Endodermal cell (in vitro differentiated cells): ENCODE data around the gene RAB44. TPM values are rescaled to one million over a fixed set of nuclear protein-coding genes. Genes with fewer than 3 reads are reported as not detected.

Experiments
- DNase-seq: peaks from one replicate; pipeline ENCODE4 v3.0.0-alpha.2; 2017
- H3K27ac ChIP-seq: 2 replicates; pipeline ENCODE4 v1.5.1; 2013; ENCODE audit warnings: mild to moderate bottlenecking, low read depth, low read length, moderate library complexity
- H3K27me3 ChIP-seq: 2 replicates; pipeline ENCODE4 v1.6.1; 2013; ENCODE audit warnings: mild to moderate bottlenecking, low read length, moderate library complexity; ENCODE audit not compliant: insufficient read depth, control insufficient read depth, poor library complexity, severe bottlenecking
- H3K36me3 ChIP-seq: 2 replicates; pipeline ENCODE4 v1.7.0; 2013; ENCODE audit warnings: mild to moderate bottlenecking, low read length, moderate library complexity; ENCODE audit not compliant: control insufficient read depth, insufficient read depth
- H3K4me1 ChIP-seq: one replicate; pipeline ENCODE4 v1.7.0; 2013; ENCODE audit warnings: low read length; ENCODE audit not compliant: control insufficient read depth, insufficient read depth
- H3K4me3 ChIP-seq: 2 replicates; pipeline ENCODE4 v1.5.1; 2013; ENCODE audit warnings: mild to moderate bottlenecking, low read length, moderate library complexity
- H3K9ac ChIP-seq: 2 replicates; pipeline ENCODE4 v1.6.1; 2013; ENCODE audit warnings: mild to moderate bottlenecking, low read length, moderate library complexity; ENCODE audit not compliant: poor library complexity, severe bottlenecking; ENCODE audit errors: extremely low read depth
- H3K9me3 ChIP-seq: 2 replicates; pipeline ENCODE4 v1.6.1; 2013; ENCODE audit warnings: mild to moderate bottlenecking, low read length, moderate library complexity; ENCODE audit not compliant: control insufficient read depth
- H3K27ac Mint-ChIP-seq: 2 replicates; pipeline ENCODE4 v1.8.0; 2020; ENCODE audit warnings: mixed read lengths
- H3K27me3 Mint-ChIP-seq: 2 replicates; pipeline ENCODE4 v1.8.0; 2021; ENCODE audit warnings: mild to moderate bottlenecking, mixed read lengths; ENCODE audit not compliant: insufficient read depth
- H3K36me3 Mint-ChIP-seq: 2 replicates; pipeline ENCODE4 v1.8.0; 2020; ENCODE audit warnings: low read depth, mixed read lengths
- H3K4me1 Mint-ChIP-seq: 2 replicates; pipeline ENCODE4 v1.8.0; 2020; ENCODE audit warnings: mixed read lengths
- H3K4me3 Mint-ChIP-seq: 2 replicates; pipeline ENCODE4 v1.8.0; 2020; ENCODE audit warnings: mild to moderate bottlenecking, moderate library complexity, mixed read lengths
- H3K9me3 Mint-ChIP-seq: 2 replicates; pipeline ENCODE4 v1.8.0; 2020; ENCODE audit warnings: mild to moderate bottlenecking, mixed read lengths
- WGBS, 2 experiments: methylation state at CpG; one replicate each; pipeline versions ENCODE4 v1.1.5 to v1.1.7; 2013; ENCODE audit warnings: missing lambda C conversion rate in 2 of 2, mixed read lengths in 1 of 2; ENCODE audit not compliant: insufficient coverage in 1 of 2, insufficient read length in 1 of 2; 5-methylcytosine and 5-hydroxymethylcytosine counted together
- total RNA-seq, 2 donors: library from RNA; stranded (reverse); fragmentation: NEBNext Ultra II Directional in 1 of 2; extraction: Animal tissue kit (Norgen Biotek cat#: 25700) in 1 of 2; gene quantifications; 2 replicates in 1 of 2; 3 replicates in 1 of 2; pipeline ENCODE4 v1.2.1, GENCODE V29; 2021
- TF ChIP-seq, protein P1 (sequence below): fragments of 200-600 bp; sonication (generic); conservative IDR thresholded peaks from 2 replicates; pipeline ENCODE4 v1.5.0; 2021; ENCODE audit warnings: antibody characterized with exemption, mild to moderate bottlenecking

Gene RAB44
- total RNA-seq, 2 donors from 2014 or later, result not detected

DNA sequence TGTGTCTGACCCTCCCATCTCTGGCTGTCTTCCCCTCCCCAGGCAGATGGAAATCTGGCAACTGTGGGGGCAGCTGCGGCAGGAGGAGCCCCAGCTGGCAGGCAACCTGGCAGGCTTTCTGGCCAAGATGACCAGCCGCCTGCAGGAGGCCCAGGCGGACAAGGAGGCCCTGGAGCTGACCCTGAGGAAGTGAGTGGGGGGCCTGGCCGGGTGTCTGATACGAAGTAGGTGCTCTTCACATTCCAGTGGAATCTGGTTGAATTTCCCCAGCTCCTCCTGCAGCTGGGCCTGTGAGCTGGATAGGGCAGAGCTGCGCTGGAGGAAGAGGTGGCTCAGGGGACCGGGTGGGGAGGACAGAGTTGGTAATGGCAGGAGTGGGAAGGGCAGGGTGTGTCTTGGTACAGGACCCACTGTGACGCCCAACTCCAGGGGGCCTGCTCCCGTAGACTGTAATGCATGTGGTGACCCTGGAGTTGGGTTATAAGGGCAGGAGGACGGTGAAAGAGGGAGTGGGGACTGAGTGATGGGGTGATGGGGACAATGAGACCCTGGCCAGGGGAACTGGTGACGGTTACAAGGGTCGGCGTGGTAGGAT lies 19.7 kb downstream of the RAB44 start:
- TF ChIP-seq, protein P1, sequence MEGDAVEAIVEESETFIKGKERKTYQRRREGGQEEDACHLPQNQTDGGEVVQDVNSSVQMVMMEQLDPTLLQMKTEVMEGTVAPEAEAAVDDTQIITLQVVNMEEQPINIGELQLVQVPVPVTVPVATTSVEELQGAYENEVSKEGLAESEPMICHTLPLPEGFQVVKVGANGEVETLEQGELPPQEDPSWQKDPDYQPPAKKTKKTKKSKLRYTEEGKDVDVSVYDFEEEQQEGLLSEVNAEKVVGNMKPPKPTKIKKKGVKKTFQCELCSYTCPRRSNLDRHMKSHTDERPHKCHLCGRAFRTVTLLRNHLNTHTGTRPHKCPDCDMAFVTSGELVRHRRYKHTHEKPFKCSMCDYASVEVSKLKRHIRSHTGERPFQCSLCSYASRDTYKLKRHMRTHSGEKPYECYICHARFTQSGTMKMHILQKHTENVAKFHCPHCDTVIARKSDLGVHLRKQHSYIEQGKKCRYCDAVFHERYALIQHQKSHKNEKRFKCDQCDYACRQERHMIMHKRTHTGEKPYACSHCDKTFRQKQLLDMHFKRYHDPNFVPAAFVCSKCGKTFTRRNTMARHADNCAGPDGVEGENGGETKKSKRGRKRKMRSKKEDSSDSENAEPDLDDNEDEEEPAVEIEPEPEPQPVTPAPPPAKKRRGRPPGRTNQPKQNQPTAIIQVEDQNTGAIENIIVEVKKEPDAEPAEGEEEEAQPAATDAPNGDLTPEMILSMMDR, result no peak
- no peaks in the 10 kb centered on the region for H3K9me3 Mint-ChIP-seq
- Histone ChIP-seq H3K9ac (no peak overlapping the region), H3K36me3 (no peaks in the 10 kb centered on the region), H3K4me1 (no peaks in the 10 kb centered on the region), H3K27ac (no peak overlapping the region), H3K9me3 (no peaks in the 10 kb centered on the region), H3K27me3 (no peaks in the 10 kb centered on the region), H3K4me3 (no peak overlapping the region)
- H3K27ac Mint-ChIP-seq, result no peak overlapping the region
- H3K36me3 Mint-ChIP-seq, result no peaks in the 10 kb centered on the region
- no peaks in the 10 kb centered on the region for H3K27me3 Mint-ChIP-seq
- H3K4me1 Mint-ChIP-seq, result no peaks in the 10 kb centered on the region
- no peak overlapping the region for H3K4me3 Mint-ChIP-seq
- 85 to 90% methylated on average over 7 to 13 of the region's 13 CpGs for WGBS, 2 experiments
- peak; percentile 38 for DNase-seq

DNA sequence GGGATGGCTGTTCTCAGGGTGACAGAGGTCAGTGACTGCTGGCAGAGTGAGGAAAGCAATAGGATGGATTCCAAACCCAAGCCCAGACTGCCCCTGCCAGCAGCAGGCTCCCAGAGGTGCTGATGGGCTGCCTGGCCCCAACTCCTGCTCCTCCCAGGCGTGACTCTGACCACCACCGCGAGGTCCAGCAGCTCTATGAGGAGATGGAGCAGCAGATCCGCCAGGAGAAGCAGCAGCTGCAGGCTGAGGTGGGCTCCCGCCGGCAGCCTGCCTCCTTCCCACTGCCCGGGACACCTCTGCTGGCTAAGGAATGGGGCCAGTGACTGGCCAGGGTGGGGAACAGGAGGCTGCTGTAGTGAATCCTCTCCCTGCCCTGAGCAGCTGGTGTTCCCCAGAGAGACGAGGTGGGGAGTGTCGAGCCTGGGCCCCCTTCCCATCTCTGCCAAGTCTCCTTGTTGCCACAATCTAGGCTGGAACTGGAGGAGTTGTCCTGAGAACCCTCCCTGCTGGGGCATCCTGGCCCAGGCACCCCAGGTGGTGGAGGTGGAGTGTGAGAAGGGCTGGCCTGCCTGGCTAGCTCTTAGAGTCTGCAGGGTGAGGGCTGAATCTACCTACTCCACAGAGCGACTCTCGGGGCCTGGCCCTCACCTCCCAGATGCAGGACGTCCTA lies 20.4 kb downstream of the RAB44 start:
- TF ChIP-seq, protein P1, result no peak
- Histone ChIP-seq H3K4me1 (no peaks in the 10 kb centered on the region), H3K36me3 (no peaks in the 10 kb centered on the region), H3K4me3 (no peak overlapping the region), H3K9ac (no peak overlapping the region), H3K27ac (no peak overlapping the region), H3K9me3 (no peaks in the 10 kb centered on the region), H3K27me3 (no peaks in the 10 kb centered on the region)
- WGBS, 2 experiments, result 81 to 90% methylated on average over 4 to 12 of the region's 12 CpGs
- peak; percentile 59 for DNase-seq
- H3K27ac Mint-ChIP-seq, result no peak overlapping the region
- no peaks in the 10 kb centered on the region for H3K4me1 Mint-ChIP-seq
- H3K27me3 Mint-ChIP-seq, result no peaks in the 10 kb centered on the region
- no peak overlapping the region for H3K4me3 Mint-ChIP-seq
- H3K36me3 Mint-ChIP-seq, result no peaks in the 10 kb centered on the region
- H3K9me3 Mint-ChIP-seq, result no peaks in the 10 kb centered on the region

DNA sequence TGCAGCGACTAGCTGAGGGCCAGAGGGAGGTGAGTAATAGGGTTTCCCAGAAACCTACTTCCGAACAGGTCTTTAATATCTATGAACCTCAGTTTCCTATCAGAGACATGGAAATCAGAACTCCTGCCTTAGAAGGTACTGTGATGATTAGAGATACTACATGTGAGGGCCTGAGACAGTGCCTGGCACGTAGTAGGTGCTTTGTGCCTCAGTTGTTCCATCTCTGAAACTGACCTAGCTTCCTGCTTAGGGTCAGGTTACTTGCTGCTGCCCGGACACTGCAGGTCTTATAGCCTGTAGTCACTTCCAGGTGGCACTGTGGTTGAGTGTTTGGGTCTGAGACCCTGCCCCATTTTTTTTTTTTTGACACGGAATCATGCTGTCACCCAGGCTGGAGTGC lies 20.9 kb downstream of the RAB44 start:
- TF ChIP-seq, protein P1, result no peak

More for the DNA sequence above, 20.9 kb downstream of the RAB44 start:
- H3K4me3 Mint-ChIP-seq, result no peak overlapping the region
- no peaks in the 10 kb centered on the region for H3K27me3 ChIP-seq
- no peaks in the 10 kb centered on the region for H3K4me1 Mint-ChIP-seq
- no peaks in the 10 kb centered on the region for H3K9me3 ChIP-seq
- 96 to 97% methylated on average over 2 to 5 of the region's 5 CpGs for WGBS, 2 experiments
- H3K9ac ChIP-seq, result no peak overlapping the region
- no peak overlapping the region for H3K4me3 ChIP-seq
- H3K36me3 Mint-ChIP-seq, result no peaks in the 10 kb centered on the region
- no peaks in the 10 kb centered on the region for H3K36me3 ChIP-seq
- H3K27me3 Mint-ChIP-seq, result no peaks in the 10 kb centered on the region
- H3K4me1 ChIP-seq, result no peaks in the 10 kb centered on the region
- H3K27ac Mint-ChIP-seq, result no peak overlapping the region
- H3K27ac ChIP-seq, result no peak overlapping the region
- H3K9me3 Mint-ChIP-seq, result no peaks in the 10 kb centered on the region
- DNase-seq, result no peak
